SK-N-DZ (cell line): ENCODE measurements around the gene FOXN4.

Experiments used
- DNase-seq: peaks from one replicate; pipeline ENCODE4 v3.0.0-alpha.2; 2015; ENCODE audit warnings: low spot score

The FOXN4 gene

GRCh38 chr12:109259545-109259895 lies 49.6 kb downstream of the FOXN4 start:
- DNase-seq, result no peak

GRCh38 chr12:109258607-109259544 lies 50.2 kb downstream of the FOXN4 start:
- DNase-seq, result no peak

GRCh38 chr12:109258201-109258600 lies 50.9 kb downstream of the FOXN4 start:
- no peak for DNase-seq

GRCh38 chr12:109256011-109256410 lies 53.1 kb downstream of the FOXN4 start:
- no peak for DNase-seq

- peak; percentile 37 for DNase-seq
Observed at GRCh38 chr12:109255377-109255776, 53.7 kb downstream of the FOXN4 start.

GRCh38 chr12:109253913-109254544 lies 55.1 kb downstream of the FOXN4 start:
- DNase-seq, result no peak

GRCh38 chr12:109252799-109253198 lies 56.3 kb downstream of the FOXN4 start:
- no peak for DNase-seq

GRCh38 chr12:109250523-109250922 lies 58.6 kb downstream of the FOXN4 start:
- no peak for DNase-seq

- DNase-seq, result no peak
Observed at GRCh38 chr12:109247831-109248654, 61.0 kb downstream of the FOXN4 start.

GRCh38 chr12:109246221-109246620 lies 62.9 kb downstream of the FOXN4 start:
- no peak for DNase-seq

- no peak for DNase-seq
Observed at GRCh38 chr12:109244073-109244472, 65.0 kb downstream of the FOXN4 start.

- DNase-seq, result no peak
Observed at GRCh38 chr12:109241936-109242335, 67.1 kb downstream of the FOXN4 start.

- DNase-seq, result no peak
Observed at GRCh38 chr12:109240365-109240764, 68.7 kb downstream of the FOXN4 start.

GRCh38 chr12:109239691-109240090 lies 69.4 kb downstream of the FOXN4 start:
- DNase-seq, result no peak

GRCh38 chr12:109239179-109239578 lies 69.9 kb downstream of the FOXN4 start:
- no peak for DNase-seq

GRCh38 chr12:109236257-109236656 lies 72.8 kb downstream of the FOXN4 start:
- no peak for DNase-seq

- DNase-seq, result no peak
Observed at GRCh38 chr12:109234012-109234411, 75.1 kb downstream of the FOXN4 start.

- DNase-seq, result no peak
Observed at GRCh38 chr12:109232731-109233130, 76.4 kb downstream of the FOXN4 start.

- DNase-seq, result no peak
Observed at GRCh38 chr12:109230193-109230592, 78.9 kb downstream of the FOXN4 start.

- no peak for DNase-seq
Observed at GRCh38 chr12:109228664-109229063, 80.4 kb downstream of the FOXN4 start.
